Measurements from ENCODE around the gene PSMD13. TPM values are rescaled to one million over a fixed set of nuclear protein-coding genes. Genes with fewer than 3 reads are reported as not detected.
"Not testable (repeated sequence)": the region's sequence is repeated elsewhere in the genome, so short reads cannot be mapped to it uniquely, and the experiment has no call there.

Gene PSMD13
- polyA plus RNA-seq, 1 donor (not counting 4 experiments of a cell fraction or from before 2014, with no cell fraction given), result 184 TPM

GRCh38 chr11:266676-267439, 30.1 kb downstream of the PSMD13 start:
- Histone ChIP-seq H3K9ac (ENCODE audit: control insufficient read depth, extremely low read depth, insufficient read depth, low read length) (no peak overlapping the region), H3K36me3 (ENCODE audit: control insufficient read depth in 2 of 2, extremely low read depth in 1 of 2, insufficient read depth in 2 of 2, low read length in 2 of 2) (no peaks in the 10 kb centered on the region), H2AFZ (ENCODE audit: control insufficient read depth, low read length) (no peak overlapping the region), H3K9me3 (ENCODE audit: control insufficient read depth, low read depth, low read length) (no peaks in the 10 kb centered on the region), H3K4me2 (ENCODE audit: control insufficient read depth, extremely low read depth, insufficient read depth, low read depth, low read length) (no peak overlapping the region), H3K79me2 (ENCODE audit: control insufficient read depth, insufficient read depth, low read length) (no peaks in the 10 kb centered on the region), H4K20me1 (ENCODE audit: control insufficient read depth, extremely low read depth, insufficient read depth, low read length) (no peaks in the 10 kb centered on the region), H3K9me1 (ENCODE audit: control insufficient read depth, extremely low read depth, insufficient read depth, low read length) (no peaks in the 10 kb centered on the region), H3K27me3 (ENCODE audit: control insufficient read depth, extremely low read depth, insufficient read depth, low read length) (no peaks in the 10 kb centered on the region), H3K27ac (ENCODE audit: control insufficient read depth, insufficient read depth, low read length) (no peak overlapping the region), H3K4me1 (ENCODE audit: control insufficient read depth, extremely low read depth, insufficient read depth, low read length) (peaks cover 7% of the 10 kb centered on the region), H3K4me3 (ENCODE audit: control insufficient read depth in 2 of 3, extremely low read depth in 1 of 3, insufficient read depth in 2 of 3, low read depth in 1 of 3, low read length in 3 of 3) (no peak overlapping the region)
- dilution Hi-C loops (cut with MboI; ENCODE audit: extremely low pct_ligation_motif_present, low sequenced_read_pairs), result no loop called here
- TF ChIP-seq CTCF (optimal IDR thresholded peaks at IDR 0.05 in 1 of 3, IDR thresholded peaks at IDR 0.05 in 1 of 3, conservative IDR thresholded peaks at IDR 0.05 in 1 of 3; ENCODE audit: extremely low read depth in 1 of 3, insufficient read depth in 2 of 3, low read length in 3 of 3), result no peak
- TF ChIP-seq EZH2 (IDR thresholded peaks at IDR 0.05; ENCODE audit: low read length), result no peak
- FAIRE-seq (no peak), DNase-seq (ENCODE audit: low read depth, low spot score) (no peak)

GRCh38 chr11:267491-267994, 30.8 kb downstream of the PSMD13 start:
- no peaks in the 10 kb centered on the region for H3K9me3 ChIP-seq (ENCODE audit: control insufficient read depth, low read depth, low read length)
- DNase-seq (ENCODE audit: low read depth, low spot score), result no peak
- no peaks in the 10 kb centered on the region for H3K36me3 ChIP-seq (ENCODE audit: control insufficient read depth in 2 of 2, extremely low read depth in 1 of 2, insufficient read depth in 2 of 2, low read length in 2 of 2)
- H3K4me2 ChIP-seq (ENCODE audit: control insufficient read depth, extremely low read depth, insufficient read depth, low read depth, low read length), result peak overlapping the region; percentile 61
- H3K27ac ChIP-seq (ENCODE audit: control insufficient read depth, insufficient read depth, low read length), result no peak overlapping the region
- no peaks in the 10 kb centered on the region for H3K79me2 ChIP-seq (ENCODE audit: control insufficient read depth, insufficient read depth, low read length)
- dilution Hi-C loops (cut with MboI; ENCODE audit: extremely low pct_ligation_motif_present, low sequenced_read_pairs), result no loop called here
- H3K27me3 ChIP-seq (ENCODE audit: control insufficient read depth, extremely low read depth, insufficient read depth, low read length), result peaks cover 2% of the 10 kb centered on the region
- no peaks in the 10 kb centered on the region for H4K20me1 ChIP-seq (ENCODE audit: control insufficient read depth, extremely low read depth, insufficient read depth, low read length)
- peak overlapping the region; percentile 21 to 47 (median 34) for H3K4me3 ChIP-seq (ENCODE audit: control insufficient read depth in 2 of 3, extremely low read depth in 1 of 3, insufficient read depth in 2 of 3, low read depth in 1 of 3, low read length in 3 of 3)
- no peak for FAIRE-seq
- no peak for TF ChIP-seq CTCF (optimal IDR thresholded peaks at IDR 0.05 in 1 of 3, IDR thresholded peaks at IDR 0.05 in 1 of 3, conservative IDR thresholded peaks at IDR 0.05 in 1 of 3; ENCODE audit: extremely low read depth in 1 of 3, insufficient read depth in 2 of 3, low read length in 3 of 3)
- H2AFZ ChIP-seq (ENCODE audit: control insufficient read depth, low read length), result peak overlapping the region; percentile 74
- H3K9me1 ChIP-seq (ENCODE audit: control insufficient read depth, extremely low read depth, insufficient read depth, low read length), result no peaks in the 10 kb centered on the region
- peaks cover 7% of the 10 kb centered on the region for H3K4me1 ChIP-seq (ENCODE audit: control insufficient read depth, extremely low read depth, insufficient read depth, low read length)
- H3K9ac ChIP-seq (ENCODE audit: control insufficient read depth, extremely low read depth, insufficient read depth, low read length), result no peak overlapping the region

GRCh38 chr11:268716-269145, 32.0 kb downstream of the PSMD13 start:
- H3K79me2 ChIP-seq (ENCODE audit: control insufficient read depth, insufficient read depth, low read length); H3K4me1 ChIP-seq (ENCODE audit: control insufficient read depth, extremely low read depth, insufficient read depth, low read length); DNase-seq (ENCODE audit: low read depth, low spot score); H3K9ac ChIP-seq (ENCODE audit: control insufficient read depth, extremely low read depth, insufficient read depth, low read length); dilution Hi-C loops (cut with MboI; ENCODE audit: extremely low pct_ligation_motif_present, low sequenced_read_pairs); H2AFZ ChIP-seq (ENCODE audit: control insufficient read depth, low read length); H3K27me3 ChIP-seq (ENCODE audit: control insufficient read depth, extremely low read depth, insufficient read depth, low read length); FAIRE-seq; H3K9me1 ChIP-seq (ENCODE audit: control insufficient read depth, extremely low read depth, insufficient read depth, low read length); H4K20me1 ChIP-seq (ENCODE audit: control insufficient read depth, extremely low read depth, insufficient read depth, low read length); H3K27ac ChIP-seq (ENCODE audit: control insufficient read depth, insufficient read depth, low read length); H3K9me3 ChIP-seq (ENCODE audit: control insufficient read depth, low read depth, low read length); H3K4me3 ChIP-seq (ENCODE audit: control insufficient read depth in 2 of 3, extremely low read depth in 1 of 3, insufficient read depth in 2 of 3, low read depth in 1 of 3, low read length in 3 of 3); H3K36me3 ChIP-seq (ENCODE audit: control insufficient read depth in 2 of 2, extremely low read depth in 1 of 2, insufficient read depth in 2 of 2, low read length in 2 of 2): not testable (repeated sequence)
- peak overlapping the region; percentile 54 for H3K4me2 ChIP-seq (ENCODE audit: control insufficient read depth, extremely low read depth, insufficient read depth, low read depth, low read length)

All from keratinocyte (primary cell).